Vagina (tissue), 2 donors: Measurements from ENCODE around the gene AIMP1.

Source experiments
- CTCF ChIP-seq, 3 experiments: fragments of 450-650 bp in 2 of 3; fragments of 200-600 bp in 1 of 3; sonication (generic) in 1 of 3; IDR thresholded peaks; one replicate each; pipeline ENCODE4 v1.5.1; 2017 to 2019; ENCODE audit warnings: antibody characterized with exemption in 3 of 3, mild to moderate bottlenecking in 2 of 3, moderate library complexity in 2 of 3
- POLR2A ChIP-seq, 2 donors: fragments of 450-650 bp; IDR thresholded peaks; one replicate each; pipeline ENCODE4 v1.6.1; 2017; ENCODE audit warnings: antibody characterized with exemption in 2 of 2, mild to moderate bottlenecking in 2 of 2, moderate library complexity in 2 of 2
- POLR2AphosphoS5 ChIP-seq, 2 donors: sonication (generic); formaldehyde crosslinking; IDR thresholded peaks; one replicate each; pipeline ENCODE4 v1.9.0; 2017; ENCODE audit warnings: antibody characterized with exemption in 2 of 2, mild to moderate bottlenecking in 2 of 2, low read depth in 1 of 2; ENCODE audit not compliant: insufficient read depth in 1 of 2

- TF ChIP-seq POLR2A (IDR thresholded peaks at IDR 0.05), result no peak
- TF ChIP-seq CTCF (IDR thresholded peaks at IDR 0.05), result no peak
- TF ChIP-seq POLR2AphosphoS5 (IDR thresholded peaks at IDR 0.05; ENCODE audit: insufficient read depth in 1 of 2, low read depth in 1 of 2), result no peak
Observed at GRCh38 chr4:106380179-106380578, 63.8 kb downstream of the AIMP1 start.
